ENCODE measurements around the gene MVK. TPM values are rescaled to one million over a fixed set of nuclear protein-coding genes. Genes with fewer than 3 reads are reported as not detected.
A peak's percentile ranks its signal among the peaks of the same experiment; 100 is the strongest.

MVK gene
- polyA plus RNA-seq, 1 of the 3 experiments (the other 2 are of a cell fraction): 7.0 TPM

GRCh38 chr12:109590566-109590965 lies 17.0 kb downstream of the MVK start (continued):
- TF ChIP-seq IRF3 (IDR thresholded peaks at IDR 0.05; ENCODE audit: low read depth, low read length) (no peak), MXI1 (IDR thresholded peaks at IDR 0.05; ENCODE audit: low read depth, low read length) (no peak), POLR2AphosphoS5 (IDR thresholded peaks at IDR 0.05; ENCODE audit: low read depth, low read length) (no peak), RFX5 (IDR thresholded peaks at IDR 0.05; ENCODE audit: low read length) (no peak)

- Histone ChIP-seq H3K36me3 (replicated peaks in 1 of 2; ENCODE audit: control insufficient read depth in 1 of 2, insufficient read depth in 2 of 2, low read length in 1 of 2) (peaks cover 0 to 12% of the 10 kb centered on the region in 2 experiments), H3K9ac (no peak overlapping the region), H4K20me1 (ENCODE audit: insufficient read depth) (no peaks in the 10 kb centered on the region), H3K4me3 (ENCODE audit: low read depth in 2 of 2, low read length in 1 of 2) (no peak overlapping the region), H3K4me1 (ENCODE audit: control insufficient read depth in 1 of 2, insufficient read depth in 2 of 2, low read depth in 1 of 2, low read length in 1 of 2) (peaks cover 0 to 36% of the 10 kb centered on the region in 2 experiments; a peak in 2 of 4 replicates), H3K27me3 (ENCODE audit: insufficient read depth) (no peaks in the 10 kb centered on the region), H3K9me3 (no peaks in the 10 kb centered on the region), H3K4me2 (no peak overlapping the region), H3K79me2 (ENCODE audit: insufficient read depth) (no peaks in the 10 kb centered on the region), H2AFZ (ENCODE audit: low read depth) (no peak overlapping the region), H3K27ac (ENCODE audit: low read depth in 2 of 2, low read length in 1 of 2) (peak overlapping the region in 1 of 2 experiments; percentile 77; a peak in 2 of 4 replicates), H3K9me2 (no peaks in the 10 kb centered on the region), H3F3A (replicated peaks; ENCODE audit: insufficient read depth) (peaks cover 3% of the 10 kb centered on the region)
- peak; percentile 93 for DNase-seq
- WGBS (ENCODE audit: low lambda C conversion rate): 66% methylated on average over 10 of the region's 10 CpGs
- ChIA-PET POLR2A (interaction anchor here (0.7 to 1.4 kb wide), 6 partner anchors 15 to 128 kb away, joined by 3 to 4 read pairs (median 3); partner anchors contain the start of genes MMAB and MVK), CTCF (interaction anchor here (1.0 to 14.2 kb wide), 6 partner anchors 18 to 184 kb away, joined by 4 to 175 read pairs (median 8); partner anchors contain the start of genes FAM222A, MMAB and MVK)
- peak; percentile 75 for TF ChIP-seq MXI1 (IDR thresholded peaks at IDR 0.05; ENCODE audit: low read depth, low read length)
- TF ChIP-seq RCOR1 (IDR thresholded peaks at IDR 0.05; ENCODE audit: low read length): peak; percentile 59; the same call in 1 of the 2 replicates
- TF ChIP-seq MEF2A (IDR thresholded peaks at IDR 0.05; ENCODE audit: borderline replicate concordance, low read depth): no peak
- peak in 1 of 2 experiments; percentile 83; a peak in 1 of 4 replicates for TF ChIP-seq EP300 (IDR thresholded peaks at IDR 0.05; ENCODE audit: borderline replicate concordance in 1 of 2, low read depth in 1 of 2, low read length in 1 of 2)
- no peak for TF ChIP-seq GABPA (IDR thresholded peaks at IDR 0.05; ENCODE audit: low read depth)
- TF ChIP-seq NFIC (IDR thresholded peaks at IDR 0.05; ENCODE audit: borderline replicate concordance): no peak
- TF ChIP-seq SIN3A (IDR thresholded peaks at IDR 0.05; ENCODE audit: borderline replicate concordance, low read depth, low read length): no peak
- peak; percentile 92 for TF ChIP-seq GATA2 (CRISPR knock-in tag; IDR thresholded peaks at IDR 0.05)
- TF ChIP-seq FOXJ3 (CRISPR knock-in tag; IDR thresholded peaks at IDR 0.05): peak; percentile 72; the same call in 1 of the 2 replicates
- no peak for TF ChIP-seq ELF1 (IDR thresholded peaks at IDR 0.05)
- no peak for TF ChIP-seq PBX3 (IDR thresholded peaks at IDR 0.05)
- TF ChIP-seq EZH2phosphoT487 (IDR thresholded peaks at IDR 0.05; ENCODE audit: borderline replicate concordance, low read depth): no peak
- no peak for TF ChIP-seq REST (IDR thresholded peaks at IDR 0.05; ENCODE audit: low read depth, low read length)
- TF ChIP-seq RAD21 (IDR thresholded peaks at IDR 0.05; ENCODE audit: low read length): peak; percentile 28
- TF ChIP-seq USF1 (IDR thresholded peaks at IDR 0.05; ENCODE audit: borderline replicate concordance, low read depth): no peak
- TF ChIP-seq TEAD4 (IDR thresholded peaks at IDR 0.05; ENCODE audit: borderline replicate concordance, insufficient read depth): no peak
- no peak for TF ChIP-seq FOXM1 (IDR thresholded peaks at IDR 0.05; ENCODE audit: low read depth)
- no peak for TF ChIP-seq ZBTB33 (IDR thresholded peaks at IDR 0.05; ENCODE audit: borderline replicate concordance, low read depth)
- no peak for TF ChIP-seq NRF1 (IDR thresholded peaks at IDR 0.05; ENCODE audit: low read depth, low read length)
- TF ChIP-seq CHD2 (IDR thresholded peaks at IDR 0.05; ENCODE audit: low read length, partially characterized antibody): peak; percentile 69
- no peak for TF ChIP-seq RFX5 (IDR thresholded peaks at IDR 0.05; ENCODE audit: low read length)
- TF ChIP-seq JUND (IDR thresholded peaks at IDR 0.05): no peak
- TF ChIP-seq TCF12 (IDR thresholded peaks at IDR 0.05): no peak
These were observed 17.4 kb downstream of the MVK start for GRCh38 chr12:109591041-109591440.
